DND-41 (cell line): ENCODE measurements around the gene DEPP1.

ENCODE experiments used
- ATAC-seq: fragments of 200-7000 bp; cut with Tn5 transposase; 3 replicates; pipeline ENCODE4 v1.9.1; 2021; ENCODE audit warnings: low read depth; ENCODE audit not compliant: insufficient read depth
- DNase-seq: peaks from one replicate; pipeline ENCODE4 v3.0.0-alpha.2; 2020
- H2AFZ ChIP-seq: 2 replicates; pipeline ENCODE4 v1.6.0; 2012; ENCODE audit warnings: low read depth, low read length
- H3K27ac ChIP-seq: 2 replicates; pipeline ENCODE4 v1.5.1; 2012; ENCODE audit warnings: low read length, inconsistent platforms
- H3K27me3 ChIP-seq: fragments of 200-600 bp; sonication (generic); 2 replicates; pipeline ENCODE4 v1.6.0; 2012; ENCODE audit warnings: low read length, mild to moderate bottlenecking, inconsistent platforms; ENCODE audit not compliant: insufficient read depth, poor library complexity
- H3K36me3 ChIP-seq: 2 replicates; pipeline ENCODE4 v1.5.1; 2012; ENCODE audit warnings: low read length, inconsistent platforms; ENCODE audit not compliant: insufficient read depth
- H3K4me1 ChIP-seq: 2 replicates; pipeline ENCODE4 v1.5.1; 2012; ENCODE audit warnings: mild to moderate bottlenecking, low read length; ENCODE audit not compliant: insufficient read depth
- H3K4me2 ChIP-seq: 2 replicates; pipeline ENCODE4 v1.6.0; 2012; ENCODE audit warnings: mild to moderate bottlenecking, moderate library complexity, low read length, inconsistent platforms; ENCODE audit not compliant: insufficient read depth
- H3K4me3 ChIP-seq, 2 experiments: fragments of 200-600 bp in 1 of 2; shearing (Covaris generic) in 1 of 2; 2 replicates each; pipeline ENCODE4 v1.5.1; 2012 to 2016; ENCODE audit warnings: inconsistent platforms in 2 of 2, low read length in 2 of 2, mild to moderate bottlenecking in 2 of 2, low read depth in 1 of 2, moderate library complexity in 1 of 2
- H3K79me2 ChIP-seq: 2 replicates; pipeline ENCODE4 v1.6.0; 2012; ENCODE audit warnings: low read length, inconsistent platforms; ENCODE audit not compliant: insufficient read depth
- H3K9ac ChIP-seq: 2 replicates; pipeline ENCODE4 v1.6.0; 2012; ENCODE audit warnings: low read depth, mild to moderate bottlenecking, inconsistent platforms, low read length, moderate library complexity
- H3K9me3 ChIP-seq: 2 replicates; pipeline ENCODE4 v1.5.1; 2012; ENCODE audit warnings: low read length, moderate library complexity, mild to moderate bottlenecking, inconsistent platforms; ENCODE audit not compliant: insufficient read depth, severe bottlenecking
- H4K20me1 ChIP-seq: 2 replicates; pipeline ENCODE4 v1.6.0; 2012; ENCODE audit warnings: low read length; ENCODE audit not compliant: insufficient read depth
- CTCF ChIP-seq: IDR thresholded peaks from 2 replicates; pipeline ENCODE4 v1.5.1; 2012; ENCODE audit warnings: borderline replicate concordance, low read length, moderate library complexity, mild to moderate bottlenecking; ENCODE audit not compliant: poor library complexity, severe bottlenecking; ENCODE audit errors: extremely low read depth
- EZH2 ChIP-seq: IDR thresholded peaks from 3 replicates; pipeline ENCODE4 v1.6.1; 2012; ENCODE audit warnings: borderline replicate concordance, low read depth, mild to moderate bottlenecking, moderate library complexity, low read length, inconsistent platforms; ENCODE audit not compliant: severe bottlenecking

Gene DEPP1

GRCh38 chr10:44958196-44958897 is 20.3 kb downstream of the DEPP1 start:
- DNase-seq = no peak

GRCh38 chr10:44956717-44957706 is 21.6 kb downstream of the DEPP1 start:
- no peak overlapping the region for H3K27ac ChIP-seq
- ATAC-seq (no peak), DNase-seq (no peak)
- H3K79me2 ChIP-seq = peaks cover 10% of the 10 kb centered on the region; the same call in 1 of the 2 replicates
- H3K4me2 ChIP-seq = no peak overlapping the region
- no peaks in the 10 kb centered on the region for H3K9me3 ChIP-seq
- H2AFZ ChIP-seq = no peak overlapping the region
- H4K20me1 ChIP-seq = no peaks in the 10 kb centered on the region
- no peaks in the 10 kb centered on the region for H3K27me3 ChIP-seq
- H3K4me1 ChIP-seq = peaks cover 25% of the 10 kb centered on the region
- TF ChIP-seq EZH2 (no peak), CTCF (no peak)
- peaks cover 8% of the 10 kb centered on the region; the same call in 1 of the 2 replicates for H3K36me3 ChIP-seq
- no peak overlapping the region for H3K9ac ChIP-seq
- H3K4me3 ChIP-seq = no peak overlapping the region

More at GRCh38 chr10:44958196-44958897, 20.3 kb downstream of the DEPP1 start:
- Histone ChIP-seq H3K9ac (peak overlapping the region; percentile 87), H4K20me1 (no peaks in the 10 kb centered on the region), H3K27ac (peak overlapping the region; percentile 76), H3K4me3 (peak overlapping the region; percentile 87 to 90; a peak in 3 of 4 replicates), H3K4me1 (peaks cover 29% of the 10 kb centered on the region), H3K4me2 (peak overlapping the region; percentile 86), H3K9me3 (no peaks in the 10 kb centered on the region), H3K36me3 (peaks cover 8% of the 10 kb centered on the region; the same call in 1 of the 2 replicates), H2AFZ (no peak overlapping the region; the same call in 1 of the 2 replicates), H3K79me2 (peaks cover 10% of the 10 kb centered on the region; the same call in 1 of the 2 replicates), H3K27me3 (no peaks in the 10 kb centered on the region)
- ATAC-seq = no peak
- TF ChIP-seq EZH2 = no peak
- TF ChIP-seq CTCF = no peak

GRCh38 chr10:44956226-44956625 is 22.4 kb downstream of the DEPP1 start:
- Histone ChIP-seq H2AFZ (no peak overlapping the region), H3K9ac (no peak overlapping the region), H3K4me2 (no peak overlapping the region), H3K4me3 (no peak overlapping the region), H3K36me3 (peaks cover 8% of the 10 kb centered on the region; the same call in 1 of the 2 replicates), H3K4me1 (peaks cover 25% of the 10 kb centered on the region), H3K79me2 (peaks cover 10% of the 10 kb centered on the region; the same call in 1 of the 2 replicates), H4K20me1 (no peaks in the 10 kb centered on the region), H3K27ac (no peak overlapping the region), H3K27me3 (no peaks in the 10 kb centered on the region), H3K9me3 (no peaks in the 10 kb centered on the region)
- TF ChIP-seq CTCF = no peak
- TF ChIP-seq EZH2 = no peak
- no peak for ATAC-seq
- DNase-seq = no peak
